ENCODE data around the gene HIGD2B. TPM values are rescaled to one million over a fixed set of nuclear protein-coding genes. Genes with fewer than 3 reads are reported as not detected.
"Not testable (repeated sequence)": the region's sequence is repeated elsewhere in the genome, so short reads cannot be mapped to it uniquely, and the experiment has no call there.

HIGD2B gene
- total RNA-seq, 2 experiments from 2014 or later: 0.27 to 0.31 TPM

DNA sequence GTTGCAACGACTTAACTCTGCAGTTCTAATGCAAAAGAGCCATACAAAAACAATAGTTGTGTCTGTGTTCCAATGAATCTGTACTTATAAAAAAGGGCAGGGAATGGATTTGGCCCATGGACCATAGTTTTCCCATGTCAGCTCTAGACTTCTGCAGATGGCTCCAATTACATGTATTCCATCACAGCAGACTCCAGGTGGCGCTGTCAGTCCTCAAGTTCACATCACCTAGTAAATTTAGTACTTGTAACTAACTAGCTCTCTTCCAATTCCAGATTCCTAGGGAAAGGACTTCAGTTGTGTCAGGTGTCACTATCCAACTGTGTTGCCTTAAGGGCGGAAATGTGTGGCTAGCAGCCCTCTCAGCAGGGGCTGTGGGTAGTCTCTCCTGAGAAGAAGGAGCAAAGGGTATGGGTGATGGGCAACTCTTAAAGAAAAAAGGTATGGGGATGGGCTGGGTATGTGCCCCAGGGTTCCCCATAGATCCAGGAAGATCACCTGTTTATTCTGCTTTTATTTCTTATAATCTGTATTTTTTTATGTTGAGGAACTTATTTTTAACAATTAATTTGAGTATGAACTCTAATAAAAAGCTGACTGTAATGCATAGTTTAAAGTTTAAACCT lies 36.2 kb upstream of the HIGD2B start:
- ChIA-PET CTCF (interaction anchor here (0.7 to 3.5 kb wide), 64 partner anchors 9 to 1060 kb away, joined by 3 to 45 read pairs (median 5); partner anchors contain the start of genes ADPGK, BBS4 and HIGD2B), POLR2A (interaction anchor here (1.1 kb wide), 1 partner anchor 63 kb away, joined by 3 read pairs; no protein-coding TSS in a partner anchor)
- peak; percentile 77 for DNase-seq
- H3K36me3 Mint-ChIP-seq: peaks cover 10% of the 10 kb centered on the region
- H3K27me3 Mint-ChIP-seq: no peaks in the 10 kb centered on the region
- H3K27ac Mint-ChIP-seq: no peak overlapping the region
- no peak overlapping the region for H3K4me3 Mint-ChIP-seq
- no peaks in the 10 kb centered on the region for H3K9me3 Mint-ChIP-seq
- peaks cover 2% of the 10 kb centered on the region for H3K4me1 Mint-ChIP-seq (ENCODE audit: low read depth)
- intact Hi-C loops (cut with micrococcal nuclease): loop anchor here (1.0 to 5.0 kb wide), 3 partner anchors 61 to 520 kb away; partner anchors contain the start of gene ADPGK

DNA sequence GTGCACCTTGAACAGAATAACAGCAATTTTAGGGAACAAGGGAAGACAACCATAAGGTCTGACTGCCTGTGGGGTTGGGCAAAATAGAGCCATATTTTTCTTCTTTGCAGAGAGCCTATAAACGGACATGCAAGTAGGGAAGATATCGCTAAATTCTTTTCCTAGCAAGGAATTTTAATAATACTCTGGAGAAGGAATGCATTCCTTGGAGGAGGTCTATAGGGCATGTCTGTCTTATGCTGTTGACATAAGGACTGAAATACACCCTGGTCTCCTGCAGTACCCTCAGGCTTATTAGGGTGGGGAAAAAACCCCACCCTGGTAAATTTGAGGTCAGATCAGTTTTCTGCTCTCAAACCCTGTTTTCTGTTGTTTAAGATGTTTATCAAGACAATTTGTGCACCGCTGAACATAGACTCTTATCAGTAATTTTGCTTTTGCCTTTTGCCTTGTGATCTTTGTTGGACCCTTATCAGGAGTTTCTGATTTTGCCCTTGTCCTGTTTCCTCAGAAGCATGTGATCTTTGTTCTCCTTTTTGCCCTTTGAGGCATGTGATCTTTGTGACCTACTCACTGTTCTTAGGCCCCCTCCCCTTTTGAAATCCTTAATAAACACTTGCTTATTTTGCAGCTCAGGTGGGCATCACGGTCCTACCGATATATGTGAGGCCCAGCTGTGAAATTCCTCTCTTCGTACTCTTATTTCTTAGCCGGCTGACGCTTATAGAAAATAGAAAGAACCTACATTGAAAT lies 22.7 kb upstream of the HIGD2B start:
- CTCF ChIA-PET: interaction anchor here (1.1 to 1.3 kb wide), 3 partner anchors 13 to 109 kb away, joined by 3 to 4 read pairs (median 3); no protein-coding TSS in a partner anchor
- H3K27ac Mint-ChIP-seq; DNase-seq; H3K9me3 Mint-ChIP-seq; intact Hi-C loops (cut with micrococcal nuclease); H3K4me1 Mint-ChIP-seq (ENCODE audit: low read depth); H3K36me3 Mint-ChIP-seq; H3K27me3 Mint-ChIP-seq; H3K4me3 Mint-ChIP-seq; POLR2A ChIA-PET: not testable (repeated sequence)

DNA sequence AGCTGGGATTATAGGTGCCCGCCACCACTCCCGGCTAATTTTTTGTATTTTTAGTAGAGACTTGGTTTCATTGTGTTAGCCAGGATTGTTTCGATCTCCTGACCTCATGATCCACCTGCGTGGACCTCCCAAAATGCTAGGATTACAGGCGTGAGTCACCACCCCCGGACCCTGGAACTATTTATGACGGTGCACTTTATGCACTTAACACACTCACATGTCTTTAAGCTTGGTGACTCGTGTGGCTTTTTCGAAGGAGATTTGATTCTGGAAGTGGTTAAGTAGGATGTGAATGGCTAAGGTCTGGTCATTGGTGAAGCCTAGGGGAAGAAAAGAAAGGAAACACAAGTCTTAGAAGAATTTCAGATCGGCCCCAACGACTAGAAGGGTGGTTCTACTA lies 20.3 kb upstream of the HIGD2B start:
- POLR2A ChIA-PET: no interaction called here

DNA sequence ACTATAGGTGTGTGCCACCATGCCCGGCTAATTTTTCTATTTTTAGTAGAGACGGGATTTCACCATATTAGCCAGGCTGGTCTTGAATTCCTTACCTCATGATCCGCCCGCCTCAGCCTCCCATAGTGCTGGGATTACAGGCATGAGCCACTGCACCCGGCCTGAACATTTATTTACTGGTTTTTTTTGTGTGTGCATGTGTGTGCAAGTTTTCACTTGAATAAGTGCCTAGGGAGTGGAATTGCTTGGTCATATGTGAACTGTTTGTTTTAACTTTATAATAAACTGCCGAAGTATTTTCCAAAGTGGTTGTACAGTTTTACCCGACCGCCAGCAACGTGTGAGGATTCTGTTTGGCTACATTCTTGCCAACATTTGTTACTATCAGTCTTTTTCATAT lies 14.1 kb upstream of the HIGD2B start:
- Mint-ChIP-seq H3K9me3 (no peaks in the 10 kb centered on the region), H3K36me3 (peaks cover 4% of the 10 kb centered on the region), H3K4me1 (ENCODE audit: low read depth) (peaks cover 4% of the 10 kb centered on the region), H3K27ac (no peak overlapping the region), H3K4me3 (no peak overlapping the region), H3K27me3 (no peaks in the 10 kb centered on the region)
- CTCF ChIA-PET: no interaction called here
- POLR2A ChIA-PET: no interaction called here
- no peak for DNase-seq
- intact Hi-C loops (cut with micrococcal nuclease): no loop called here

More for the DNA sequence above, 20.3 kb upstream of the HIGD2B start:
- Mint-ChIP-seq H3K27ac (no peak overlapping the region), H3K36me3 (peaks cover 6% of the 10 kb centered on the region), H3K9me3 (no peaks in the 10 kb centered on the region), H3K4me3 (no peak overlapping the region), H3K27me3 (no peaks in the 10 kb centered on the region), H3K4me1 (ENCODE audit: low read depth) (peaks cover 2% of the 10 kb centered on the region)
- no peak for DNase-seq
- CTCF ChIA-PET: interaction anchor here (1.5 kb wide), 2 partner anchors 16 to 107 kb away, joined by 4 to 7 read pairs; no protein-coding TSS in a partner anchor
- intact Hi-C loops (cut with micrococcal nuclease): no loop called here

DNA sequence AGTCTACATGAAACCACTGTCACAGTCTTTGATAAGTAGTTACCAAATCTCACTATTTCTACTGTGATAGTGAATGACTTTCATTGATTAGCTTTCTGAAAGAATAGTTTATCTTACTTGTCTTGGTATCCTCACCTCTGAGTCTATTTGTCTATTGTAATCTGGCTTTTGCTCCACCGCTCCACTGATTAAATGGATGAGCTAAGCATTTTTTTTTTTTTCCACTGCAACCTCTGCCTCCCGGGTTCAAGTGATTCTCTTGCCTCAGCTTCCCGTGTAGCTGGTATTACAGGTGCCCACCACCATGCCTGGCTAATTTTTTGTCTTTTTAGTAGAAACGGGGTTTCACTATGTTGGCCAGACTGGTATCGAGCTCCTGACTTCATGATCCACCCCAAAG lies 13.0 kb upstream of the HIGD2B start:
- Mint-ChIP-seq H3K4me3 (no peak overlapping the region), H3K9me3 (no peaks in the 10 kb centered on the region), H3K36me3 (peaks cover 4% of the 10 kb centered on the region), H3K27ac (no peak overlapping the region), H3K4me1 (ENCODE audit: low read depth) (peaks cover 9% of the 10 kb centered on the region), H3K27me3 (no peaks in the 10 kb centered on the region)
- intact Hi-C loops (cut with micrococcal nuclease): no loop called here
- ChIA-PET CTCF (interaction anchor here (1.0 kb wide), 1 partner anchor 86 kb away, joined by 3 read pairs; no protein-coding TSS in a partner anchor), POLR2A (no interaction called here)
- DNase-seq: no peak

DNA sequence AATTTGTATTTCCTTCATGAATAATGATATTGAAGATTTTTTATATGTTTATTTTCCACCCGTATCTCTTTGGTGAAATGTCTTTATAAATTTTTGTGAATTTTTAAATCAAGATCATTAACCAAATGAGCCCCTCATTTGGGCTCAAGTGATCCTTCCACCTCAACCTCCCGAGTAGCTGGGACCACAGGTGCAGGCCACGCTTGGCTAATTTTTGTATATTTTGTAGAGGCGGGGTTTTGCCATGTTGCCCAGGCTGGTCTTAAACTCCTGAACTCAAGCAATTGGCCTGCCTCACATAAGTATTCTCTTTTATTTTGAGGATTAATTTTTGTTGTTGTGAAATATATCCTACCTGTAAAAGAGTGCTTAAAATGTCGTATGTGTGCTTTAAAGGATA lies 5.0 kb upstream of the HIGD2B start:
- Mint-ChIP-seq H3K4me1 (ENCODE audit: low read depth) (peaks cover 11% of the 10 kb centered on the region), H3K36me3 (peaks cover 4% of the 10 kb centered on the region), H3K9me3 (no peaks in the 10 kb centered on the region), H3K27me3 (no peaks in the 10 kb centered on the region), H3K4me3 (no peak overlapping the region), H3K27ac (no peak overlapping the region)
- intact Hi-C loops (cut with micrococcal nuclease): no loop called here
- DNase-seq: no peak
- ChIA-PET POLR2A (interaction anchor here (0.5 kb wide), 1 partner anchor 1950 kb away, joined by 3 read pairs; no protein-coding TSS in a partner anchor), CTCF (no interaction called here)

- Mint-ChIP-seq H3K27ac (no peak overlapping the region), H3K4me3 (no peak overlapping the region), H3K4me1 (ENCODE audit: low read depth) (peaks cover 10% of the 10 kb centered on the region), H3K9me3 (no peaks in the 10 kb centered on the region), H3K27me3 (no peaks in the 10 kb centered on the region), H3K36me3 (no peaks in the 10 kb centered on the region)
- intact Hi-C loops (cut with micrococcal nuclease): loop anchor here (5.0 kb wide), 3 partner anchors 94 to 571 kb away; partner anchors contain the start of genes ADPGK, ARIH1, MYO9A and SENP8
- POLR2A ChIA-PET: no interaction called here
- CTCF ChIA-PET: no interaction called here
- DNase-seq: no peak
Measured at GRCh38 chr15:72688697-72689096, 2.7 kb upstream of the HIGD2B start.

DNA sequence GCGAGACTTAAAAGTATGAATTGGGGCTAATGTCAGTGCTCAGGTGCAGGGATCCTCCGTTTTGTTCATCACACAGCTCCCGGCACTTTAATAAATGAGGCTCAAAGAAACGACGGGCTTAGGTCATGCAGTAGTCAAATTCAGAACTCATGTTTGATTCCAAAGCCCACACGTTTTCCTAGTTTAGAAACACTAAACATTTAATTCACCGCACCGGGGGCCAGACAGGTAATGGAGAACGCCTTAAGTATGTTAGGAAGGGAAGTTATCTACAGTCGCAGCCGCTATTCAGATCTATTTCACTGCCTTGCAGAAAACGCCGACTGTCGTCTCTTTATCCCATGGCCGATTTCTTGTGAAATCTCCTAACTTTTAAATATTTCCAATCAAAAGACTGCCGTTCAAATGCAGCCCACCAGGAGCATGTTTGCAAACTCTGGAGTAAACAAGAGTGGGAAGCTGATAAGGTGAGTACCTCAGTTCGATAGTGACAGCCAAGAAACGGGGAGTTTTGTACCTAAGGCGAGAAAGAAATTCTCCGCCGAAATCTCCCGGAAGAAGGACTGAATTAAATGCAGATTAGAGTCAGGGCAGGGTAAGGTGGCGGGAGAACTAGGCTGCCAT lies 569 bp downstream of the HIGD2B start:
- H3K27ac Mint-ChIP-seq: peak overlapping the region; percentile 89

DNA sequence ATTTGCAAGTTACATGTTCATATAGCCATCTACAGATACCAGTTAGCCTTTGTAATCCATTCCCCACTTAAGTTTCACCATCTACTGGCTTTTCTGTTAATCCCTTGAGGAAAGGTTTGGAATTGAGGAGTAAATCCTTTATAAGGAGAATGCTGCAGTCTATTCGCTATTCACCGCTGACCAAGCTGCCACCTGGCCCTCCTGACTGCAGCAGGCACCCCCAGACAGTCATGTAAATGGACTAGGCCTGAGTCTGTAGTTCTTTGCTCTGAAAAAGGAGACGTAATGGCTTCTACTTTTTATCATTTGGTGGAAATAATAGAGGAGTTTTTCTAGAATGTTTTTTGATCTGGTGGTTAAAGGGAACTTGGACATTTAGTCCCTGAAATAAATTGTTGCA lies 3.2 kb downstream of the HIGD2B start:
- DNase-seq: no peak
- ChIA-PET POLR2A (no interaction called here), CTCF (no interaction called here)

More for the DNA sequence above, 569 bp downstream of the HIGD2B start:
- peak overlapping the region; percentile 85 for H3K4me3 Mint-ChIP-seq
- no peaks in the 10 kb centered on the region for H3K27me3 Mint-ChIP-seq
- peak; percentile 15 for DNase-seq
- intact Hi-C loops (cut with micrococcal nuclease): loop anchor here (5.0 kb wide), 3 partner anchors 97 to 568 kb away; partner anchors contain the start of genes ADPGK, ARIH1, MYO9A and SENP8
- ChIA-PET POLR2A (no interaction called here), CTCF (interaction anchor here (0.7 to 4.0 kb wide), 5 partner anchors 11 to 128 kb away, joined by 3 to 35 read pairs (median 4); no protein-coding TSS in a partner anchor)
- H3K4me1 Mint-ChIP-seq (ENCODE audit: low read depth): peaks cover 13% of the 10 kb centered on the region
- H3K9me3 Mint-ChIP-seq: no peaks in the 10 kb centered on the region
- H3K36me3 Mint-ChIP-seq: no peaks in the 10 kb centered on the region

DNA sequence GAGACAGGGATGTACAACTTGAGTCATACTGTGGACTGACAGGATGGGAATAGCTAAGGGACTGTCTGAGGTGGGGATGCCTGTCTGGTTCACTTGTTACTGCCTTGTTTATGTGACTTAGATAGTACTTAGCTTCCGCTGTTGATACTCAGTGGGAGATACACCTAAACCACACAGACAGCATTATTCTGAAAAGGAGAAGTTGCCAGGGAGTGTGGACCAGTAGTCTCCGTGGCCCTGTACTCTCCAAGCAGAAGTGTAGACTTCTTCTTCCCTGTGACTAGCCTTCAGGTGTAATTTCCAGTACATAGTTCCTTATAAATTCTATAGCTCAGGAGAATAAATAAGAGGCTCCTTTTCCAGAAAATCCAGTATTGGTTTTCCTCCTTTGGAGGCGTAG lies 5.1 kb downstream of the HIGD2B start:
- H3K4me1 Mint-ChIP-seq (ENCODE audit: low read depth): peaks cover 10% of the 10 kb centered on the region
- POLR2A ChIA-PET: interaction anchor here (0.7 kb wide), 1 partner anchor 151 kb away, joined by 4 read pairs; no protein-coding TSS in a partner anchor
- intact Hi-C loops (cut with micrococcal nuclease): no loop called here
- H3K36me3 Mint-ChIP-seq: no peaks in the 10 kb centered on the region
- H3K27ac Mint-ChIP-seq: no peak overlapping the region
- peaks cover 12% of the 10 kb centered on the region for H3K27me3 Mint-ChIP-seq
- no peak for DNase-seq
- H3K9me3 Mint-ChIP-seq: no peaks in the 10 kb centered on the region
- H3K4me3 Mint-ChIP-seq: no peak overlapping the region
- CTCF ChIA-PET: interaction anchor here (2.0 kb wide), 1 partner anchor 10 kb away, joined by 12 read pairs; no protein-coding TSS in a partner anchor

More for the DNA sequence above, 3.2 kb downstream of the HIGD2B start:
- H3K27ac Mint-ChIP-seq: no peak overlapping the region
- H3K9me3 Mint-ChIP-seq: no peaks in the 10 kb centered on the region
- no peak overlapping the region for H3K4me3 Mint-ChIP-seq
- peaks cover 13% of the 10 kb centered on the region for H3K4me1 Mint-ChIP-seq (ENCODE audit: low read depth)
- intact Hi-C loops (cut with micrococcal nuclease): no loop called here
- H3K36me3 Mint-ChIP-seq: no peaks in the 10 kb centered on the region
- peaks cover 6% of the 10 kb centered on the region for H3K27me3 Mint-ChIP-seq

DNA sequence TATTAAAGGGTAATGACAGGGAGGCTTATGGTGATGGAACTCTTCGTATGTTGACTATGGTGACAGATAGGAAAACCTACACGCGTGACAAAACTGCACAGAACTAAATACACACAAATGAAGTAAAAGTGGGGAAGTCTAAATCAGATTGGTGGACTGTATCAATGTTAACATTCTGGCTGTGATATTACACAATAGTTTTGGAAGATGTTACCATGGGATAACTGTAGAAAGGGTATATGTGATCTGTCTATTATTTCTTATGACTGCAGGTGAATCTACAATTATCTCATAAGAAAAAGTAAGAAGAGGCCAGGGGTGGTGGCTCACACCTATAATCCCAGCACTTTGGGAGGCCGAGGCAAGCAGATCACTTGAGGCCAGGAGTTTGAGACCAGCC lies 9.1 kb downstream of the HIGD2B start:
- Mint-ChIP-seq H3K36me3 (no peaks in the 10 kb centered on the region), H3K27ac (no peak overlapping the region), H3K4me1 (ENCODE audit: low read depth) (no peaks in the 10 kb centered on the region), H3K9me3 (no peaks in the 10 kb centered on the region), H3K4me3 (no peak overlapping the region), H3K27me3 (peaks cover 17% of the 10 kb centered on the region)
- POLR2A ChIA-PET: no interaction called here
- no peak for DNase-seq
- intact Hi-C loops (cut with micrococcal nuclease): no loop called here
- CTCF ChIA-PET: no interaction called here

- no peaks in the 10 kb centered on the region for H3K9me3 Mint-ChIP-seq
- DNase-seq: no peak
- H3K4me3 Mint-ChIP-seq: no peak overlapping the region
- ChIA-PET POLR2A (no interaction called here), CTCF (interaction anchor here (0.7 to 5.8 kb wide), 13 partner anchors 9 to 398 kb away, joined by 3 to 35 read pairs (median 4); partner anchors contain the start of genes BBS4 and HIGD2B)
- intact Hi-C loops (cut with micrococcal nuclease): loop anchor here (5.0 kb wide), 3 partner anchors 69 to 359 kb away; no protein-coding TSS in a partner anchor
- H3K27me3 Mint-ChIP-seq: peaks cover 12% of the 10 kb centered on the region
- H3K4me1 Mint-ChIP-seq (ENCODE audit: low read depth): peaks cover 4% of the 10 kb centered on the region
- H3K36me3 Mint-ChIP-seq: no peaks in the 10 kb centered on the region
- H3K27ac Mint-ChIP-seq: no peak overlapping the region
Measured at GRCh38 chr15:72671525-72671924, 14.5 kb downstream of the HIGD2B start.
